DND-41 (cell line): ENCODE data around the gene PDE4D.

ENCODE experiments used
- ATAC-seq: fragments of 200-7000 bp; cut with Tn5 transposase; 3 replicates; pipeline ENCODE4 v1.9.1; 2021; ENCODE audit warnings: low read depth; ENCODE audit not compliant: insufficient read depth
- DNase-seq: peaks from one replicate; pipeline ENCODE4 v3.0.0-alpha.2; 2020
- H2AFZ ChIP-seq: 2 replicates; pipeline ENCODE4 v1.6.0; 2012; ENCODE audit warnings: low read depth, low read length
- H3K27ac ChIP-seq: 2 replicates; pipeline ENCODE4 v1.5.1; 2012; ENCODE audit warnings: low read length, inconsistent platforms
- H3K27me3 ChIP-seq: fragments of 200-600 bp; sonication (generic); 2 replicates; pipeline ENCODE4 v1.6.0; 2012; ENCODE audit warnings: low read length, mild to moderate bottlenecking, inconsistent platforms; ENCODE audit not compliant: insufficient read depth, poor library complexity
- H3K36me3 ChIP-seq: 2 replicates; pipeline ENCODE4 v1.5.1; 2012; ENCODE audit warnings: low read length, inconsistent platforms; ENCODE audit not compliant: insufficient read depth
- H3K4me1 ChIP-seq: 2 replicates; pipeline ENCODE4 v1.5.1; 2012; ENCODE audit warnings: mild to moderate bottlenecking, low read length; ENCODE audit not compliant: insufficient read depth
- H3K4me2 ChIP-seq: 2 replicates; pipeline ENCODE4 v1.6.0; 2012; ENCODE audit warnings: mild to moderate bottlenecking, moderate library complexity, low read length, inconsistent platforms; ENCODE audit not compliant: insufficient read depth
- H3K4me3 ChIP-seq, 2 experiments: fragments of 200-600 bp in 1 of 2; shearing (Covaris generic) in 1 of 2; 2 replicates each; pipeline ENCODE4 v1.5.1; 2012 to 2016; ENCODE audit warnings: inconsistent platforms in 2 of 2, low read length in 2 of 2, mild to moderate bottlenecking in 2 of 2, low read depth in 1 of 2, moderate library complexity in 1 of 2
- H3K79me2 ChIP-seq: 2 replicates; pipeline ENCODE4 v1.6.0; 2012; ENCODE audit warnings: low read length, inconsistent platforms; ENCODE audit not compliant: insufficient read depth
- H3K9ac ChIP-seq: 2 replicates; pipeline ENCODE4 v1.6.0; 2012; ENCODE audit warnings: low read depth, mild to moderate bottlenecking, inconsistent platforms, low read length, moderate library complexity
- H3K9me3 ChIP-seq: 2 replicates; pipeline ENCODE4 v1.5.1; 2012; ENCODE audit warnings: low read length, moderate library complexity, mild to moderate bottlenecking, inconsistent platforms; ENCODE audit not compliant: insufficient read depth, severe bottlenecking
- H4K20me1 ChIP-seq: 2 replicates; pipeline ENCODE4 v1.6.0; 2012; ENCODE audit warnings: low read length; ENCODE audit not compliant: insufficient read depth
- CTCF ChIP-seq: IDR thresholded peaks from 2 replicates; pipeline ENCODE4 v1.5.1; 2012; ENCODE audit warnings: borderline replicate concordance, low read length, moderate library complexity, mild to moderate bottlenecking; ENCODE audit not compliant: poor library complexity, severe bottlenecking; ENCODE audit errors: extremely low read depth
- EZH2 ChIP-seq: IDR thresholded peaks from 3 replicates; pipeline ENCODE4 v1.6.1; 2012; ENCODE audit warnings: borderline replicate concordance, low read depth, mild to moderate bottlenecking, moderate library complexity, low read length, inconsistent platforms; ENCODE audit not compliant: severe bottlenecking

Gene PDE4D

GRCh38 chr5:59655693-59656309 lies 237.7 kb downstream of the PDE4D start:
- no peaks in the 10 kb centered on the region for H3K9me3 ChIP-seq
- no peak for DNase-seq
- no peak overlapping the region for H3K4me2 ChIP-seq
- no peak overlapping the region for H3K27ac ChIP-seq
- H3K27me3 ChIP-seq: no peaks in the 10 kb centered on the region
- H3K9ac ChIP-seq: no peak overlapping the region
- no peak for ATAC-seq
- no peak overlapping the region for H3K4me3 ChIP-seq
- TF ChIP-seq CTCF (no peak), EZH2 (no peak)
- no peaks in the 10 kb centered on the region for H3K36me3 ChIP-seq
- H3K79me2 ChIP-seq: no peaks in the 10 kb centered on the region
- H4K20me1 ChIP-seq: no peaks in the 10 kb centered on the region
- H3K4me1 ChIP-seq: no peaks in the 10 kb centered on the region
- no peak overlapping the region for H2AFZ ChIP-seq

- Histone ChIP-seq H3K4me3 (no peak overlapping the region), H3K27ac (no peak overlapping the region), H3K27me3 (no peaks in the 10 kb centered on the region), H3K36me3 (no peaks in the 10 kb centered on the region), H4K20me1 (no peaks in the 10 kb centered on the region), H3K9ac (no peak overlapping the region), H3K79me2 (no peaks in the 10 kb centered on the region), H3K9me3 (no peaks in the 10 kb centered on the region), H3K4me1 (no peaks in the 10 kb centered on the region), H2AFZ (no peak overlapping the region), H3K4me2 (no peak overlapping the region)
- TF ChIP-seq CTCF: no peak
- no peak for TF ChIP-seq EZH2
- ATAC-seq: no peak
- DNase-seq: no peak
Measured at GRCh38 chr5:59654691-59655090, 238.8 kb downstream of the PDE4D start.

GRCh38 chr5:59652449-59652848 lies 241.1 kb downstream of the PDE4D start:
- H3K36me3 ChIP-seq: no peaks in the 10 kb centered on the region

More at GRCh38 chr5:59652449-59652848, 241.1 kb downstream of the PDE4D start:
- Histone ChIP-seq H3K4me1 (no peaks in the 10 kb centered on the region), H3K79me2 (no peaks in the 10 kb centered on the region), H2AFZ (no peak overlapping the region), H3K27me3 (no peaks in the 10 kb centered on the region), H3K27ac (no peak overlapping the region), H3K9ac (no peak overlapping the region), H3K4me2 (no peak overlapping the region), H3K4me3 (no peak overlapping the region), H3K9me3 (no peaks in the 10 kb centered on the region), H4K20me1 (no peaks in the 10 kb centered on the region)
- ATAC-seq (no peak), DNase-seq (no peak)
- TF ChIP-seq CTCF (no peak), EZH2 (no peak)
